CD4-positive, alpha-beta T cell treated with Interferon gamma for 1 hour (primary cell): ENCODE measurements around the gene HCN1.
"Not testable (repeated sequence)": the region's sequence is repeated elsewhere in the genome, so short reads cannot be mapped to it uniquely, and the experiment has no call there.

ENCODE experiments used
- DNase-seq: peaks from one replicate; pipeline ENCODE4 v3.0.0-alpha.2; 2020

The HCN1 gene

GRCh38 chr5:45414620-45415573, 281.3 kb downstream of the HCN1 start:
- DNase-seq: no peak

- DNase-seq: no peak
These were observed 284.1 kb downstream of the HCN1 start for GRCh38 chr5:45411971-45412612.

DNA sequence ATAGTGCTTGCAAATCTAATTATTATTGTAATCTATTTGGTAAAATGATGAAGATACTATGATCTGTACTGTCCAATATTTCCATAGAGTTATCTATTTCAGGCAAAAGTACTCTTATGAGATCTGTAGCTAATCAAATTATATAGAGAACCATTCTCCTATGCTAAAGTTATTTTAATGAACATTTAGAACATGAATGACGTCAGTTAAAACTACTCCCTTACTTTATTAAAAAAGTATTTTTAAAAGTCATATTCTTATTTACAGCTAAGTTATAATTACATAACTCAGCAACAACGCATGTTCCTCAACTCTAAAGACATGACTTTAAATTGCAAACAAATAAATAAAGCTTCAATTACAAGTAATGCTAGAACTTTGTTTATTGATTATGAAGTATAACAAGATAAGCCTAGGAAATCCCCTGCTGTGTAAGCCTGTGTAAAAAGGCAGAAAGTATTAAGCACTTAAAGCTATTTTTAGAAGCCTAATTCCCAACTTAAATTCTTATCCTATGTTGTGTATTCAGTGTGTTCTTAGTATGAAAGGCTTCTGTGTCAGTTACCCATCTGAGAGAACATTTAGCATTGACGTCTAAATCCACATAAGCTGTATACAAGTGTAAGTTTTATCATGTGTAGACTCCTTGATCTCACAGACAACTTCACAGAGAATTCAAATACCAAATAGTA, 285.7 kb downstream of the HCN1 start:
- no peak for DNase-seq

DNA sequence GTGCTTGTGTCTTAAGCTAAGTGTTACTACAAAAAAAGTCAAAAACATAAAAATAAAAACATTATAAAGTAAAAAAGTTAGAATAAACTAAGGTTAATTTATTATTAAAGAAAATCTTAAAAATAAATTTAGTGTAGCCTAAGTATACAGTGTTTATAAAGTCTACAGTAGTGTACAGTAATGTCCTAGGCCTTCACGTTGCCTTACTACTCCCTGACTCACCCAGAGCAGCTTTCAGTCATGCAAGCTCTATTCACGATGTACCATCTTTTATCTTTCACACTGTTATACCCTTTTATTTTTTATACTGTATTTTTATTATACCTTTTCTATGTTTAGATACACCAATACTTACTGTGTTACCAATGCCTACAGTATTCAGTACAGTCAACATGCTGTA, 288.1 kb downstream of the HCN1 start:
- no peak for DNase-seq

GRCh38 chr5:45402804-45403455, 293.2 kb downstream of the HCN1 start:
- DNase-seq: no peak

GRCh38 chr5:45399041-45399440, 297.1 kb downstream of the HCN1 start:
- DNase-seq: no peak

- no peak for DNase-seq
These were observed 310.7 kb downstream of the HCN1 start for GRCh38 chr5:45385321-45386058.

DNA sequence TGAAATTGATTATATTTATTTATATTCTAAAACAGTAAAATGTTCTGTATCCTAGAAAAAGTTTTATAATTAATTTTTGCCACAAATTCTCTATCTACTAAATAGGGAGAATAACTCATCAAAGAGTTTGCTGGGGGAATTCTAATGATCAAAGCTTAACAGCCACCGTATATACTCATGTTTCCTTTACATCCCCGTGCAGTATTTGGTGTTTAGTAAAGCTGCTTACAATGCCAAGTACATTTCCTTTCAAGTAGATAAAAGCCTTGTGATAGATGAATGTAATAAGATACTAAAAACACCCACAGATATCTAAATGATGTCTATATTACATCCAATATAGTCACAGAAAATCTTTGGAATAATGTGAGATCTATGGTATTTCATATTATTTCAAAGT, 312.2 kb downstream of the HCN1 start:
- no peak for DNase-seq

DNA sequence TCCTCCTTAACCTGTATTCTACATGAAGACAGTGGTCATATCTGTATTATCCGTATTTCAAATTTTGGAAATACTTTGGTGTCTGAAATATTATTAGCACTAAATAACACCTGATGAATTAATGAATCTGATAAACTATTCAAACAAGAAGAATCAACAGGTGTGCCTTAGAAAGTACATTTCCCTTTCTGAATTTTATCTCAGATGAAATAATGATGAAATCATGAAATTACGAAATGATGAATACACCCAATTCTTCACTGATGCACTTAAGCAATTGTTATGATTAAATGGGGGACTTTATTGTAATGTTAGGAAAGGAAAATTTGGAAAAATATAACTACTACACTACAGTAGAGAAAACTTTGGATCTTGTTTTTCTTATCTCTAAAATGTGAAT, 313.6 kb downstream of the HCN1 start:
- DNase-seq: no peak

GRCh38 chr5:45376417-45376816, 319.8 kb downstream of the HCN1 start:
- no peak for DNase-seq

- DNase-seq: no peak
These were observed 323.6 kb downstream of the HCN1 start for GRCh38 chr5:45372629-45373028.

DNA sequence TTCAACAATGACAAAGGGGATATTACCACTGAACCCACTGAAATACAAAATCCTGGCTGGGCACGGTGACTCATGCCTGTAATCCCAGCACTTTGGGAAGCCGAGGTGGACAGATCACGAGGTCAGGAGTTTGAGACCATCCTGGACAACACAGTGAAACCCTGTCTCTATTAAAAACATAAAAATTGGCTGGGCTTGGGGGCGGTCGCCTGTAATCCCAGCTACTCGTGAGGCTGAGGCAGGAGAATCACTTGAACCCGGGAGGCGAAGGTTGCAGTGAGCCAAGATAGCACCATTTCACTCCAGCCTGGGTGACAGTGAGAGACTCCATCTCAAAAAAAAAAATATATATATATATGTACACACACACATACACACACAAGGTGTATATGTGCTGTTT, 324.8 kb downstream of the HCN1 start:
- not testable (repeated sequence) for DNase-seq

- no peak for DNase-seq
These were observed 340.8 kb downstream of the HCN1 start for GRCh38 chr5:45355189-45355992.

GRCh38 chr5:45336464-45336863, 359.7 kb downstream of the HCN1 start:
- DNase-seq: no peak

- DNase-seq: no peak
These were observed 360.2 kb downstream of the HCN1 start for GRCh38 chr5:45335978-45336377.

DNA sequence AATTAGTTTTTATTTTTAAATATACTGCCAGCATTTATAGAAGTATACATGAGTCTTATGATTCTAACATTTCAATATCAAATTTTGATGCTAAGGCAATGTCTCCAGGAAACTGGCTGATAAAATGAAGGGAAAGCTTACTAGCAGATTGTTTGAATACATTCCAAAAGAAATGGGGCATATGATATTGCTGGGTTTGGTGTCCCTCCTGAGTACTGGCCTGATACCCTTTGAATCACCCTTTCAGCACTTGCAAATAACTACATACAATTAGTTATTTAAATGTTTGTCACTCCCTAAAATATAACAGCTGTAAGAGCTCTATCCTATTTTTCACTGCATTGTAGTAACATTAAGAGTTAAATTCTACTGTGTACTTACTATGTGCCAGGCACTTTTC, 360.8 kb downstream of the HCN1 start:
- DNase-seq: no peak

DNA sequence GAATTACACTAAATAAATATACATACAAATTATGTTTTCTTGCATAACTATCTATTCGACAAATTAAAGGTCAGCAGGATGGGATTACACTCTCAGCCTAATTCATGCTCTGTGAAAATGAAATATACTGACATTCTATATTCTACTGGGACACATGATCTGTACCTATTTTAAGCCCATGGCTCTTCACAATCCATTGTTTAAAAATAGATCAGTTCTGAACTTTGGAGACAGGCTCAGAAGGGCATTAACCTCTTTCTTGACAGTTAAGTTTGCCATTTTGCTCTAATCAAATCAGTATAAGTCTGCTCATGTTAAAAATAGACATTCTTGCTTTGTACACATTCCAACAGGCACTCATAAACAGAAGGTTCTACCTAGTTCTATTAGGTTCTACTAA, 361.2 kb downstream of the HCN1 start:
- no peak for DNase-seq

- not testable (repeated sequence) for DNase-seq
These were observed 383.6 kb downstream of the HCN1 start for GRCh38 chr5:45312627-45313026.

- DNase-seq: no peak
These were observed 400.9 kb downstream of the HCN1 start for GRCh38 chr5:45295231-45295630.

DNA sequence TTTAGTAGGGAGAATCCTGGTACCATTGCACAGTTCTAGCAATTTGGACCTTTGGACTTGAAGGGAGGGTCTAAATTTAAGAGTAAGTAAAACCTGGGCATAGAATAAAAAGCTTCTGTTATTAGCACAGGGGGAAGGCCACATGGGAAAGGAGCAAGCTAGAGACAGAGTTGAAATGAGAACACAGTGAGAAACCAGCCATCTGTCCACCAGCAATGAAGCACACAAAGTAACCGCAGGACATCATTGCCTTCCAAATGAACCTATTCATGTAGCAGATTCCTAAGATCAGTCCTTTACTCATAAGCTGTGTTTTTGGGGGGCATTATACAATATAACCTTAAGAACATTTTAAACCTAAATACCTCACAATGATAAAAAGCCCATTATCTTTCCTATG, 407.4 kb downstream of the HCN1 start:
- no peak for DNase-seq

DNA sequence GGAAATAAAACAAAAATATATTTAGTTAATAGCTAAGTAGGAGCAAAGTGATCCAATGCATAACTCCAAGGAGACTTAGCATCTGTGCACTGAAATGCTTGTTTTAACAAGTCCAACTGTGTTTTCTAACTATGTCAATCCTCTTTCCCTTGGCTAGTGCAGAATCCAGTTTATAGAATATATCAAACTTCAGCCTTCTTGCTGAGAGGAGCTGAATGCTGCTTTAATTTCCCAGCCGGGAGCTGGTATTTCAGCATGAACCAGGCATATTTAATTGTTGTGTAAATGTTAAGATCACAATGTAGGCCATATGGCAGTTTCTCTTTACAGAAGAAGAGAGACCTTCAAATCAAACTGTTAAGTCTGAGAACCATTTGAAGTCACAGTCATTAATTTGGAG, 411.7 kb downstream of the HCN1 start:
- no peak for DNase-seq

DNA sequence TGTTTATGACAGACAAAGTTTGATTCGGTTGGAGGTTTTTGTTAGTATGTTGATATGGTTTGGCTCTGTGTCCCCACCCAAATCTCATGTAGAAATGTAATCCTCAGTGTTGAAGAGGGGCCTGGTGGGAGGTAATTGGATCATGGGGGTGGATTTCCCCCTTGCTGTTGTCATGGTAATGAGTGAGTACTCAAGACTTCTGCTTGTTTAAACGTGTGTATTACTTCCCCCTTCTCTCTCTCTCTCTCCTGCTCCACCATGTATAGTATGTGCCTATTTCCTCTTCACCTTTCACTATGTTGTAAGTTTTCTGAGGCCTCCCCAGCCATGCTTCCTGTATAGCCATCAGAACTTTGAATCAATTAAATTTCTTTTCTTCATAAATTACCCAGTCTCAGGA, 415.1 kb downstream of the HCN1 start:
- DNase-seq: no peak
